ENCODE measurements around the gene HUWE1. TPM values are rescaled to one million over a fixed set of nuclear protein-coding genes. Genes with fewer than 3 reads are reported as not detected.

Gene HUWE1
- 100 to 1,000 TPM in 3 of 4 donors, 10 to 100 TPM in 1; 84.4 to 139 (median 123) TPM for total RNA-seq

- peak; percentile 78 to 92 (median 81) for DNase-seq
- peaks cover 0 to 4% (median 0%) of the 10 kb centered on the region in 4 donors for H3K9me3 ChIP-seq
- no peaks in the 10 kb centered on the region for H3K27me3 ChIP-seq
- H3K4me1 ChIP-seq = peaks cover 0 to 15% (median 2%) of the 10 kb centered on the region in 4 donors
- H3K4me3 ChIP-seq = peak within 1 kb of the TSS; percentile 62 to 85 (median 68)
- H3K36me3 ChIP-seq = no peaks in the 10 kb centered on the region
- H3K27ac ChIP-seq = peak within 1 kb of the TSS; percentile 83 to 90 (median 88)
- TF ChIP-seq POLR2A (IDR thresholded peaks at IDR 0.05) = peak in 1 of 2 donors; percentile 7
- no peak for TF ChIP-seq CTCF (IDR thresholded peaks at IDR 0.05)
Observed at GRCh38 chrX:53686151-53686885, at the start of gene HUWE1. Gene HUWE1, minus strand, starts transcription at chrX:53686719. Its CDS starts 32,612 bp downstream, at chrX:53654107.

GRCh38 chrX:53732797-53733196 is 46.3 kb upstream of the HUWE1 start:
- no peaks in the 10 kb centered on the region for H3K27me3 ChIP-seq
- TF ChIP-seq POLR2A (IDR thresholded peaks at IDR 0.05) (no peak), CTCF (IDR thresholded peaks at IDR 0.05) (no peak)

GRCh38 chrX:53729751-53730150 is 43.2 kb upstream of the HUWE1 start:
- Histone ChIP-seq H3K27ac (no peak overlapping the region), H3K9me3 (no peaks in the 10 kb centered on the region), H3K4me1 (no peaks in the 10 kb centered on the region), H3K27me3 (no peaks in the 10 kb centered on the region), H3K4me3 (no peak overlapping the region), H3K36me3 (no peaks in the 10 kb centered on the region)
- DNase-seq = no peak
- TF ChIP-seq POLR2A (IDR thresholded peaks at IDR 0.05) (no peak), CTCF (IDR thresholded peaks at IDR 0.05) (no peak)

More at GRCh38 chrX:53732797-53733196, 46.3 kb upstream of the HUWE1 start:
- no peaks in the 10 kb centered on the region for H3K4me1 ChIP-seq
- no peak for DNase-seq
- H3K9me3 ChIP-seq = no peaks in the 10 kb centered on the region
- H3K27ac ChIP-seq = no peak overlapping the region
- no peak overlapping the region for H3K4me3 ChIP-seq
- H3K36me3 ChIP-seq = no peaks in the 10 kb centered on the region

GRCh38 chrX:53728506-53728905 is 42.0 kb upstream of the HUWE1 start:
- DNase-seq = no peak
- no peak for TF ChIP-seq CTCF (IDR thresholded peaks at IDR 0.05)
- no peak for TF ChIP-seq POLR2A (IDR thresholded peaks at IDR 0.05)
- Histone ChIP-seq H3K9me3 (no peaks in the 10 kb centered on the region), H3K36me3 (no peaks in the 10 kb centered on the region), H3K27me3 (no peaks in the 10 kb centered on the region), H3K4me3 (no peak overlapping the region), H3K4me1 (no peaks in the 10 kb centered on the region), H3K27ac (no peak overlapping the region)

GRCh38 chrX:53724872-53725271 is 38.4 kb upstream of the HUWE1 start:
- TF ChIP-seq POLR2A (IDR thresholded peaks at IDR 0.05) (no peak), CTCF (IDR thresholded peaks at IDR 0.05) (no peak)
- Histone ChIP-seq H3K27ac (no peak overlapping the region), H3K4me1 (no peaks in the 10 kb centered on the region), H3K36me3 (no peaks in the 10 kb centered on the region), H3K9me3 (no peaks in the 10 kb centered on the region), H3K27me3 (no peaks in the 10 kb centered on the region), H3K4me3 (no peak overlapping the region)
- DNase-seq = no peak
